Prostate gland (tissue), 2 donors: ENCODE results near the gene PLCB1. TPM values are rescaled to one million over a fixed set of nuclear protein-coding genes. Genes with fewer than 3 reads are reported as not detected.

Experiments
- DNase-seq: peaks from one replicate; pipeline ENCODE4 v3.0.0-alpha.2; 2019; ENCODE audit warnings: low spot score
- H3K27ac ChIP-seq, 2 donors: fragments of 200-600 bp; sonication (generic); 2 replicates each; pipeline ENCODE4 v1.5.1; 2017 to 2019
- H3K27me3 ChIP-seq: fragments of 200-600 bp; sonication (generic); replicated peaks from 2 replicates; pipeline ENCODE4 v1.5.1; 2019; ENCODE audit not compliant: insufficient read depth
- H3K36me3 ChIP-seq, 2 donors: fragments of 200-600 bp; sonication (generic); 1 replicate in 1 of 2; 2 replicates in 1 of 2; pipeline versions ENCODE4 v1.5.1 to v1.8.1; 2017 to 2019
- H3K4me1 ChIP-seq: fragments of 200-600 bp; sonication (generic); replicated peaks from 2 replicates; pipeline ENCODE4 v1.5.1; 2019
- H3K4me3 ChIP-seq, 2 donors: fragments of 200-600 bp; sonication (generic); 2 replicates each; pipeline ENCODE4 v1.5.1; 2017 to 2019
- H3K9me3 ChIP-seq: fragments of 200-600 bp; sonication (generic); 2 replicates; pipeline ENCODE4 v1.5.1; 2017
- POLR2A ChIP-seq: fragments of 450-650 bp; IDR thresholded peaks from one replicate; pipeline ENCODE4 v1.6.1; 2016; ENCODE audit warnings: antibody characterized with exemption, mild to moderate bottlenecking
- POLR2AphosphoS5 ChIP-seq: sonication (generic); formaldehyde crosslinking; IDR thresholded peaks from one replicate; pipeline ENCODE4 v1.6.1; 2017; ENCODE audit warnings: antibody characterized with exemption
- WGBS: methylation state at CpG from one replicate; pipeline ENCODE4 v1.1.5; 2018; 5-methylcytosine and 5-hydroxymethylcytosine counted together
- intact Hi-C: fragments of 100-400 bp; cut with DNase I; formaldehyde crosslinking; loops from one replicate; pipeline ENCODE4 v1.14.2; 2022
- total RNA-seq, 2 donors: library from RNA; depleted of rRNA; stranded (reverse); fragments of >200 nt; gene quantifications; one replicate each; pipeline ENCODE4 v1.1.0, GENCODE V29; 2016
- TF ChIP-seq, protein P1 (sequence below), 4 experiments: fragments of 200-600 bp in 2 of 4; fragments of 450-650 bp in 2 of 4; sonication (generic) in 2 of 4; IDR thresholded peaks; 1 replicate in 3 of 4; 2 replicates in 1 of 4; pipeline ENCODE4 v1.5.1; 2016 to 2019; ENCODE audit warnings: antibody characterized with exemption in 4 of 4, mild to moderate bottlenecking in 2 of 4, moderate library complexity in 2 of 4

Gene PLCB1
- total RNA-seq, 2 donors from 2014 or later = 24.3 to 26.3 TPM

DNA sequence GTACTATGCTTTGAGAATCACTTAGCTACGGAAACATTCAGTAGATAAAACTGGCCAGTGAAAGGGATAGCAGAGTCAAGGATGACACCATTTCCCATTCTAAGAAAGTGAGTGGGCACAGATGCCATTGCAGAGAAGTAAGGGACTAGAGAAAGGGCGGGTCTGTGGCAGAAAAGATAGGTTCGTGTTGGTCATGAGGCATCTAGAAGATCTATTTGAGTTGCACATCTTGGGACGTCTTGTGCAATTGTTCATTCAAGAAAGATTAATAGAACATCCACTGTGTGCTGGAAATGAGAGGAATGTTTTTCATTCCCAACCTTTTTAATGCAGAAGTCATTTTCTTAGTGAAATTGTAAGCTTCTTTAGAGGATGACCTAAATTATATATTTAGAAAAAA, 161.7 kb downstream of the PLCB1 start:
- DNase-seq = no peak
- no peaks in the 10 kb centered on the region for H3K9me3 ChIP-seq
- no peaks in the 10 kb centered on the region for H3K4me1 ChIP-seq
- intact Hi-C loops = no loop called here
- 91% methylated on average over 4 of the region's 4 CpGs for WGBS
- no peaks in the 10 kb centered on the region for H3K36me3 ChIP-seq
- no peak overlapping the region for H3K4me3 ChIP-seq
- TF ChIP-seq, protein P1, sequence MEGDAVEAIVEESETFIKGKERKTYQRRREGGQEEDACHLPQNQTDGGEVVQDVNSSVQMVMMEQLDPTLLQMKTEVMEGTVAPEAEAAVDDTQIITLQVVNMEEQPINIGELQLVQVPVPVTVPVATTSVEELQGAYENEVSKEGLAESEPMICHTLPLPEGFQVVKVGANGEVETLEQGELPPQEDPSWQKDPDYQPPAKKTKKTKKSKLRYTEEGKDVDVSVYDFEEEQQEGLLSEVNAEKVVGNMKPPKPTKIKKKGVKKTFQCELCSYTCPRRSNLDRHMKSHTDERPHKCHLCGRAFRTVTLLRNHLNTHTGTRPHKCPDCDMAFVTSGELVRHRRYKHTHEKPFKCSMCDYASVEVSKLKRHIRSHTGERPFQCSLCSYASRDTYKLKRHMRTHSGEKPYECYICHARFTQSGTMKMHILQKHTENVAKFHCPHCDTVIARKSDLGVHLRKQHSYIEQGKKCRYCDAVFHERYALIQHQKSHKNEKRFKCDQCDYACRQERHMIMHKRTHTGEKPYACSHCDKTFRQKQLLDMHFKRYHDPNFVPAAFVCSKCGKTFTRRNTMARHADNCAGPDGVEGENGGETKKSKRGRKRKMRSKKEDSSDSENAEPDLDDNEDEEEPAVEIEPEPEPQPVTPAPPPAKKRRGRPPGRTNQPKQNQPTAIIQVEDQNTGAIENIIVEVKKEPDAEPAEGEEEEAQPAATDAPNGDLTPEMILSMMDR (IDR thresholded peaks at IDR 0.05) = no peak
- no peak for TF ChIP-seq POLR2AphosphoS5
- no peak for TF ChIP-seq POLR2A
- no peaks in the 10 kb centered on the region for H3K27me3 ChIP-seq
- no peak overlapping the region for H3K27ac ChIP-seq

DNA sequence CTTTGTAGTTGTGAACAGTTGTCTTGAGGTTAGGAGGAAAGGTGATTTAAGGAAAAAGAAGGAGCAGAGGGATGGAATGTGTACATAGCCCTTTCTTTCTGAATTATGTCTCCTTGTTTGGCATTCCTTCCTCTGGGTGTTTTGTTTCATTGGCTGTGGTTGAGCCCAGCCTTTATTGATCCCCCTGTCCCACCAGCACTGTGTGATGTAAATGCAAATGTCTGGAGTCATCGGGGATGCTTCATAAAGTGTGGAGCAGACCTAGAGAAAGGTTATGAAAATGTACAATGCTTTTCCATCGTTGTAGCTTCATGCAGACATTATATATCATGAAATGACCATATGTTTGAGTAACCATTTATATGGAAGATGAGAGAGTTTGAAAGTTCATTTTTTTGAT, 164.5 kb downstream of the PLCB1 start:
- WGBS = 86% methylated on average over 2 of the region's 2 CpGs
- TF ChIP-seq POLR2A (no peak), POLR2AphosphoS5 (no peak)
- TF ChIP-seq, protein P1 (IDR thresholded peaks at IDR 0.05) = no peak
- Histone ChIP-seq H3K4me1 (no peaks in the 10 kb centered on the region), H3K27ac (no peak overlapping the region), H3K4me3 (no peak overlapping the region), H3K27me3 (no peaks in the 10 kb centered on the region), H3K36me3 (no peaks in the 10 kb centered on the region), H3K9me3 (no peaks in the 10 kb centered on the region)
- intact Hi-C loops = no loop called here
- no peak for DNase-seq

DNA sequence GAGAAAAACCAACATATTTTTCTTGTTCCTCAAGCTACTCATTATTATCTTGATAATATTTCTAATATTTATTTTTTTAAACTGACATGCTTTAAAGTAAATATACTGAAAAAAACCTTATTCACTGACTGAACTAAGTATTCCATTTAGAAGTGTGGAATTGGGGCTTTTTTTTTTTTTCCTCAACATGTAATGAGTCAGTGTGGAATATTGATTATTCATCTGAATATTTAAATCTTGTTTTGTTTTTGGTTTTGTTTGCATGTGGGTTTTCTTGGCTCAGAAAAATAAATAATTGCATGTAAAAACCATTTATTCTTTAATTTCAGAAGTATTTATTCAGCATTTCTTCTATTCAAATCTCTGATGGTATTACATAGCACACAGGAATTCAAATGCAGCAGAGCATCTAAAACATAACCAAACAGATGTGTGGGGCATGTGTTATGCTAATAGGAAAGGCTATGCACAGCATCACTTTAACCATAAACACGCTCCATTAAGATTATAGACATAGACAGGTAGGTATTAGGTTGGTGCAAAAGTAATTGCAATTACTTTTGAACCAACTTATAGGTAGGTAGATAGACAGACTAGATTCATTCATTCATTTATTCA, 166.5 kb downstream of the PLCB1 start:
- intact Hi-C loops = no loop called here
- Histone ChIP-seq H3K9me3 (no peaks in the 10 kb centered on the region), H3K27me3 (no peaks in the 10 kb centered on the region), H3K27ac (no peak overlapping the region), H3K4me3 (no peak overlapping the region), H3K36me3 (no peaks in the 10 kb centered on the region), H3K4me1 (no peaks in the 10 kb centered on the region)
- WGBS = 97% methylated on average over 1 of the region's 1 CpG
- DNase-seq = no peak
- TF ChIP-seq, protein P1 (IDR thresholded peaks at IDR 0.05) = no peak
- no peak for TF ChIP-seq POLR2A
- no peak for TF ChIP-seq POLR2AphosphoS5

DNA sequence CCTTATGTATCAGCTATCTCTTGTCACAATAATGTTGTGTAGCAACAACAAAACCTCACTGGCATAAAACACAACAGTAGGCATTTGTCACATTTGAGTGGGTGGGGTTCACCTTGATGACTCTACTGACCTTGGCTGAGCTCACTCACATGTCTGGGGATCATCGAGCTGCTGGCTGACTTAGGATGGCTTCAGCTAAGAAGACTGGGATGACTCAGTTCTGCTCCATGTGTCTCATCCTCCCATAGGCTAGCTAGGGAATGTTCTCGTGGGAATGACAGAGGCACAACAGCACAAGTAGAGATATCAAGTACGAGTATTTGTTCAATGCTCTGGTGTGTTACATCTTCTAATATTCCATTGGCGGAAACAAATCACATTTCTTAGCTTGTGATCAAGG, 167.9 kb downstream of the PLCB1 start:
- Histone ChIP-seq H3K4me1 (no peaks in the 10 kb centered on the region), H3K36me3 (no peaks in the 10 kb centered on the region), H3K27ac (no peak overlapping the region), H3K4me3 (no peak overlapping the region), H3K27me3 (no peaks in the 10 kb centered on the region), H3K9me3 (no peaks in the 10 kb centered on the region)
- no peak for TF ChIP-seq POLR2A
- TF ChIP-seq, protein P1 (IDR thresholded peaks at IDR 0.05) = no peak
- no peak for TF ChIP-seq POLR2AphosphoS5
- WGBS = 95% methylated on average over 4 of the region's 4 CpGs
- no peak for DNase-seq
- intact Hi-C loops = no loop called here

DNA sequence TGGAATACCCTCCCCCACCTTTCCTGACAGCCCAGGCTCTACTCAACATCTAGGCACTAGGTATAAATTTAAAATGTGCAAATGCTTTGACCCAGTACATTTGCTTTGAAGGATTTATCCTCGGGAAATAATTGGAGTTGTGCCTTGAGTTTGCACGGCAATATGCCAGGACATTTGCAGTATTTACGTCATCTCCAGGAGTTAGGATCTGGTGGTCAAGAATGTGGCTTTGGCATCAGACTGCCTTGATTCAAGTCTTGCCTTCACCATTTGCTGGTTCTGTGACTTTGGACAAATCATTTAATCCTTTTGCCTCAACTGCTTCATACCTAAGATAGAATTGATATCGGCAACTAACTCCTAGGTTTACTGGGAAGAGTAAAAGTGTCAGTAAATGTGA, 169.6 kb downstream of the PLCB1 start:
- Histone ChIP-seq H3K27ac (no peak overlapping the region), H3K27me3 (no peaks in the 10 kb centered on the region), H3K9me3 (no peaks in the 10 kb centered on the region), H3K36me3 (no peaks in the 10 kb centered on the region), H3K4me3 (no peak overlapping the region), H3K4me1 (no peaks in the 10 kb centered on the region)
- intact Hi-C loops = no loop called here
- TF ChIP-seq, protein P1 (IDR thresholded peaks at IDR 0.05) = no peak
- no peak for TF ChIP-seq POLR2AphosphoS5
- no peak for TF ChIP-seq POLR2A
- no peak for DNase-seq
- 71% methylated on average over 4 of the region's 4 CpGs for WGBS
